Lower leg skin (tissue), 4 donors: ENCODE data around the gene WDR70. TPM values are rescaled to one million over a fixed set of nuclear protein-coding genes. Genes with fewer than 3 reads are reported as not detected.
"Not testable (repeated sequence)": the region's sequence is repeated elsewhere in the genome, so short reads cannot be mapped to it uniquely, and the experiment has no call there.

ENCODE experiments used
- DNase-seq, 2 donors: peaks; one replicate each; pipeline ENCODE4 v3.0.0-alpha.2; 2019; ENCODE audit warnings: low spot score in 2 of 2
- H3K4me3 ChIP-seq: fragments of 200-600 bp; sonication (generic); 2 replicates; pipeline ENCODE4 v1.5.1; 2017; ENCODE audit warnings: mild to moderate bottlenecking, low read depth; ENCODE audit not compliant: poor library complexity, severe bottlenecking
- CTCF ChIP-seq, 3 donors: fragments of 450-650 bp; IDR thresholded peaks; one replicate each; pipeline ENCODE4 v1.5.1; 2016; ENCODE audit warnings: antibody characterized with exemption in 3 of 3, mild to moderate bottlenecking in 3 of 3, moderate library complexity in 2 of 3
- POLR2A ChIP-seq, 2 donors: fragments of 450-650 bp; IDR thresholded peaks; one replicate each; pipeline ENCODE4 v1.6.1; 2016 to 2017; ENCODE audit warnings: antibody characterized with exemption in 2 of 2, mild to moderate bottlenecking in 1 of 2, moderate library complexity in 1 of 2
- WGBS, 2 donors: methylation state at CpG; one replicate each; pipeline ENCODE4 v1.1.5; 2018; 5-methylcytosine and 5-hydroxymethylcytosine counted together
- intact Hi-C: fragments of 100-400 bp; cut with DNase I; formaldehyde crosslinking; loops from one replicate; pipeline ENCODE4 v1.15.0; 2023; ENCODE audit warnings: low total_unique reads
- total RNA-seq, 4 donors: library from RNA; depleted of rRNA; stranded (reverse); fragments of >200 nt; gene quantifications; one replicate each; pipeline ENCODE4 v1.1.0, GENCODE V29; 2016

WDR70 gene
- total RNA-seq, 4 donors from 2014 or later = 19.1 to 25.5 (median 23.7) TPM

GRCh38 chr5:37506722-37507121 is 127.6 kb downstream of the WDR70 start:
- no peak for DNase-seq
- no peak overlapping the region for H3K4me3 ChIP-seq
- intact Hi-C loops = no loop called here
- no peak for TF ChIP-seq CTCF (IDR thresholded peaks at IDR 0.05)
- TF ChIP-seq POLR2A (IDR thresholded peaks at IDR 0.05) = no peak
- WGBS, 2 donors = 96% methylated on average over 5 of the region's 5 CpGs

GRCh38 chr5:37511646-37512045 is 132.5 kb downstream of the WDR70 start:
- intact Hi-C loops = no loop called here
- WGBS, 2 donors = 98 to 100% methylated on average over 1 of the region's 1 CpG
- H3K4me3 ChIP-seq = no peak overlapping the region
- no peak for DNase-seq
- no peak for TF ChIP-seq CTCF (IDR thresholded peaks at IDR 0.05)
- TF ChIP-seq POLR2A (IDR thresholded peaks at IDR 0.05) = no peak

GRCh38 chr5:37514946-37515345 is 135.8 kb downstream of the WDR70 start:
- intact Hi-C loops = no loop called here
- no peak overlapping the region for H3K4me3 ChIP-seq
- WGBS, 2 donors = 91 to 92% methylated on average over 1 of the region's 1 CpG
- TF ChIP-seq POLR2A (IDR thresholded peaks at IDR 0.05) (no peak), CTCF (IDR thresholded peaks at IDR 0.05) (no peak)
- no peak for DNase-seq

GRCh38 chr5:37517686-37518085 is 138.6 kb downstream of the WDR70 start:
- WGBS, 2 donors = 93 to 97% methylated on average over 3 of the region's 3 CpGs
- TF ChIP-seq CTCF (IDR thresholded peaks at IDR 0.05) (no peak), POLR2A (IDR thresholded peaks at IDR 0.05) (no peak)
- no peak for DNase-seq
- intact Hi-C loops = no loop called here
- no peak overlapping the region for H3K4me3 ChIP-seq

GRCh38 chr5:37518356-37518755 is 139.2 kb downstream of the WDR70 start:
- intact Hi-C loops, DNase-seq, H3K4me3 ChIP-seq: not testable (repeated sequence)
- WGBS, 2 donors = 97 to 99% methylated on average over 5 of the region's 5 CpGs

- 93 to 95% methylated on average over 33 of the region's 43 CpGs for WGBS, 2 donors
- no peak overlapping the region for H3K4me3 ChIP-seq
- no peak for TF ChIP-seq POLR2A (IDR thresholded peaks at IDR 0.05)
- no peak for TF ChIP-seq CTCF (IDR thresholded peaks at IDR 0.05)
- intact Hi-C loops = no loop called here
- no peak for DNase-seq
These were observed 140.2 kb downstream of the WDR70 start for GRCh38 chr5:37519304-37519703.
